CD14-positive monocyte (primary cell): ENCODE results near the gene SDF4. TPM values are rescaled to one million over a fixed set of nuclear protein-coding genes. Genes with fewer than 3 reads are reported as not detected.
A peak's percentile ranks its signal among the peaks of the same experiment; 100 is the strongest.

Experiments
- DNase-seq, 3 donors: peaks; one replicate each; pipeline ENCODE4 v3.0.0-alpha.2; 2011 to 2022
- H2AFZ ChIP-seq: 2 replicates; pipeline ENCODE4 v1.6.0; 2012; ENCODE audit warnings: mild to moderate bottlenecking, low read depth, low read length, inconsistent platforms; ENCODE audit not compliant: insufficient read depth, poor library complexity, severe bottlenecking
- H3K27ac ChIP-seq, 2 donors: 1 replicate in 1 of 2; 2 replicates in 1 of 2; pipeline ENCODE4 v1.5.1; 2012 to 2013; ENCODE audit warnings: low read length in 2 of 2, control low read depth in 1 of 2, inconsistent platforms in 1 of 2, low read depth in 1 of 2, mild to moderate bottlenecking in 1 of 2
- H3K27me3 ChIP-seq, 2 donors: one replicate each; pipeline versions ENCODE4 v1.6.0 to v1.6.1; 2011 to 2013; ENCODE audit warnings: low read length in 2 of 2; ENCODE audit not compliant: control insufficient read depth in 2 of 2, insufficient read depth in 2 of 2
- H3K36me3 ChIP-seq, 2 donors: replicated peaks in 1 of 2; 1 replicate in 1 of 2; 2 replicates in 1 of 2; pipeline versions ENCODE4 v1.5.1 to v1.6.1; 2012 to 2013; ENCODE audit warnings: low read length in 2 of 2, control low read depth in 1 of 2, inconsistent platforms in 1 of 2, mild to moderate bottlenecking in 1 of 2; ENCODE audit not compliant: insufficient read depth in 2 of 2, control insufficient read depth in 1 of 2
- H3K4me1 ChIP-seq, 2 donors: 1 replicate in 1 of 2; 2 replicates in 1 of 2; pipeline versions ENCODE4 v1.5.1 to v1.6.1; 2012 to 2013; ENCODE audit warnings: low read length in 2 of 2, control low read depth in 1 of 2, inconsistent platforms in 1 of 2, mild to moderate bottlenecking in 1 of 2, moderate library complexity in 1 of 2; ENCODE audit not compliant: insufficient read depth in 2 of 2, control insufficient read depth in 1 of 2
- H3K4me2 ChIP-seq: replicated peaks from 2 replicates; pipeline ENCODE3; 2012; ENCODE audit warnings: low read length, moderate library complexity, mild to moderate bottlenecking; ENCODE audit not compliant: poor library complexity, severe bottlenecking; ENCODE audit errors: extremely low read depth
- H3K4me3 ChIP-seq, 3 experiments: fragments of 200-600 bp in 1 of 3; sonication (generic) in 1 of 3; replicated peaks in 1 of 3; 1 replicate in 2 of 3; 2 replicates in 1 of 3; pipeline ENCODE4 v1.5.1; 2011 to 2013; ENCODE audit warnings: low read length in 3 of 3, mild to moderate bottlenecking in 3 of 3, control low read depth in 2 of 3, low read depth in 2 of 3, inconsistent platforms in 1 of 3, moderate library complexity in 1 of 3
- H3K79me2 ChIP-seq: 2 replicates; pipeline ENCODE4 v1.6.0; 2012; ENCODE audit warnings: mild to moderate bottlenecking, control low read depth, inconsistent platforms, low read length, moderate library complexity; ENCODE audit not compliant: insufficient read depth
- H3K9ac ChIP-seq: 2 replicates; pipeline ENCODE4 v1.6.0; 2017; ENCODE audit warnings: low read length, mild to moderate bottlenecking; ENCODE audit not compliant: insufficient read depth, poor library complexity, severe bottlenecking
- H3K9me3 ChIP-seq, 2 donors: replicated peaks in 1 of 2; 1 replicate in 1 of 2; 2 replicates in 1 of 2; pipeline versions ENCODE4 v1.5.1 to v1.6.1; 2012 to 2013; ENCODE audit warnings: low read length in 2 of 2, control low read depth in 1 of 2; ENCODE audit not compliant: control insufficient read depth in 1 of 2, insufficient read depth in 1 of 2
- H4K20me1 ChIP-seq: 2 replicates; pipeline ENCODE4 v1.6.0; 2012; ENCODE audit warnings: mild to moderate bottlenecking, low read length, control low read depth, moderate library complexity; ENCODE audit not compliant: insufficient read depth
- H3K27ac Mint-ChIP-seq, 7 donors: one replicate each; pipeline ENCODE4 v1.8.0; 2020; ENCODE audit warnings: mild to moderate bottlenecking in 7 of 7, mixed read lengths in 7 of 7, moderate library complexity in 6 of 7, inconsistent platforms in 2 of 7
- H3K27me3 Mint-ChIP-seq, 3 donors: one replicate each; pipeline ENCODE4 v1.8.0; 2021 to 2022; ENCODE audit warnings: low read depth in 3 of 3, mild to moderate bottlenecking in 3 of 3, mixed read lengths in 3 of 3, moderate library complexity in 3 of 3, inconsistent platforms in 1 of 3
- H3K36me3 Mint-ChIP-seq, 2 donors: one replicate each; pipeline ENCODE4 v1.8.0; 2020; ENCODE audit warnings: mixed read lengths in 2 of 2, inconsistent platforms in 1 of 2, mild to moderate bottlenecking in 1 of 2
- H3K4me1 Mint-ChIP-seq: one replicate; pipeline ENCODE4 v1.8.0; 2020; ENCODE audit warnings: mild to moderate bottlenecking, mixed read lengths
- H3K4me3 Mint-ChIP-seq, 2 donors: one replicate each; pipeline ENCODE4 v1.8.0; 2020; ENCODE audit warnings: mild to moderate bottlenecking in 2 of 2, mixed read lengths in 2 of 2, moderate library complexity in 1 of 2
- H3K9me3 Mint-ChIP-seq, 7 donors: one replicate each; pipeline ENCODE4 v1.8.0; 2020 to 2022; ENCODE audit warnings: mixed read lengths in 7 of 7, mild to moderate bottlenecking in 6 of 7, moderate library complexity in 6 of 7, inconsistent platforms in 2 of 7
- WGBS: methylation state at CpG from one replicate; pipeline ENCODE4 v1.1.5; 2013; ENCODE audit warnings: missing lambda C conversion rate; ENCODE audit not compliant: insufficient coverage; 5-methylcytosine and 5-hydroxymethylcytosine counted together
- intact Hi-C, 2 donors: fragments of 100-400 bp; cut with micrococcal nuclease; formaldehyde crosslinking; loops; one replicate each; pipeline versions ENCODE4 v1.15.0 to v1.15.1; 2023
- polyA plus RNA-seq, 3 donors: library from polyadenylated mRNA; depleted of rRNA in 1 of 3; unstranded in 2 of 3; stranded (reverse) in 1 of 3; fragments of 300-500 nt in 2 of 3; fragments of >200 nt in 1 of 3; fragmentation: Illumina TruSeq in 2 of 3; gene quantifications; 1 replicate in 2 of 3; 2 replicates in 1 of 3; pipeline ENCODE4 v1.2.3, GENCODE V29; 2012 to 2021
- TF ChIP-seq, protein P1 (sequence below): fragments of 200-600 bp; IDR thresholded peaks from one replicate; pipeline ENCODE4 v1.8.0; 2022; ENCODE audit warnings: antibody characterized with exemption, mild to moderate bottlenecking

SDF4 gene
- polyA plus RNA-seq, 3 donors, result 81.7 to 98.9 (median 89.0) TPM

DNA sequence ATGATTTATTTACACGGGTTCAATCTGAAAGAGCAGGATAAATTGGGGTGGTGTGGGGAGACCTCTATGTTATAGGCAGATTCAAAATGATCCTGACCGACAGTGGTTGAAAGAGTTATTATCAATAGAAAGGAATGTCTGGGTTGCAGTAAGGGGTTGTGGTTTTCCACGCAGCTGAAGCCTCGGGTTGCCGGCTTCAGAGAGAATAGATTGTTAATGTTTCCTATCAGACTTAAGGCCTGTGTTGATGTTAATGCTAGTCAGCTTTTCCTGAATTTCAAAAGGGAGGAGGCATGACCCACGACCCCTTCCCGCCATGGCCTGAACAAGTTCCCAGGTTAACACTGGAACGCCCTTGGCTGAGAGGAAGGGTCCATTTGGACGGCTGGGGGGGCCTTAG, 44.0 kb upstream of the SDF4 start:
- H3K4me1 ChIP-seq, result peaks cover 28% of the 10 kb centered on the region in 2 donors
- no peak overlapping the region for H3K9ac ChIP-seq
- TF ChIP-seq, protein P1, sequence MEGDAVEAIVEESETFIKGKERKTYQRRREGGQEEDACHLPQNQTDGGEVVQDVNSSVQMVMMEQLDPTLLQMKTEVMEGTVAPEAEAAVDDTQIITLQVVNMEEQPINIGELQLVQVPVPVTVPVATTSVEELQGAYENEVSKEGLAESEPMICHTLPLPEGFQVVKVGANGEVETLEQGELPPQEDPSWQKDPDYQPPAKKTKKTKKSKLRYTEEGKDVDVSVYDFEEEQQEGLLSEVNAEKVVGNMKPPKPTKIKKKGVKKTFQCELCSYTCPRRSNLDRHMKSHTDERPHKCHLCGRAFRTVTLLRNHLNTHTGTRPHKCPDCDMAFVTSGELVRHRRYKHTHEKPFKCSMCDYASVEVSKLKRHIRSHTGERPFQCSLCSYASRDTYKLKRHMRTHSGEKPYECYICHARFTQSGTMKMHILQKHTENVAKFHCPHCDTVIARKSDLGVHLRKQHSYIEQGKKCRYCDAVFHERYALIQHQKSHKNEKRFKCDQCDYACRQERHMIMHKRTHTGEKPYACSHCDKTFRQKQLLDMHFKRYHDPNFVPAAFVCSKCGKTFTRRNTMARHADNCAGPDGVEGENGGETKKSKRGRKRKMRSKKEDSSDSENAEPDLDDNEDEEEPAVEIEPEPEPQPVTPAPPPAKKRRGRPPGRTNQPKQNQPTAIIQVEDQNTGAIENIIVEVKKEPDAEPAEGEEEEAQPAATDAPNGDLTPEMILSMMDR, result no peak
- no peak overlapping the region for H2AFZ ChIP-seq
- DNase-seq, result no peak
- no peak overlapping the region for H3K4me3 ChIP-seq
- peaks cover 27% of the 10 kb centered on the region for H3K79me2 ChIP-seq
- Mint-ChIP-seq H3K36me3 (peaks cover 5 to 8% of the 10 kb centered on the region in 2 donors), H3K4me1 (peaks cover 26% of the 10 kb centered on the region), H3K27me3 (peaks cover 0 to 3% (median 0%) of the 10 kb centered on the region in 3 donors), H3K9me3 (peaks cover 0 to 2% (median 0%) of the 10 kb centered on the region in 7 donors), H3K4me3 (peak overlapping the region in 1 of 2 donors; percentile 2), H3K27ac (no peak overlapping the region)
- WGBS, result 92% methylated on average over 6 of the region's 9 CpGs
- H3K27me3 ChIP-seq, result no peaks in the 10 kb centered on the region
- no peaks in the 10 kb centered on the region for H3K9me3 ChIP-seq
- no peaks in the 10 kb centered on the region for H3K36me3 ChIP-seq
- H3K27ac ChIP-seq, result no peak overlapping the region
- no peak overlapping the region for H3K4me2 ChIP-seq
- intact Hi-C loops, result no loop called here
- peaks cover 21% of the 10 kb centered on the region for H4K20me1 ChIP-seq

DNA sequence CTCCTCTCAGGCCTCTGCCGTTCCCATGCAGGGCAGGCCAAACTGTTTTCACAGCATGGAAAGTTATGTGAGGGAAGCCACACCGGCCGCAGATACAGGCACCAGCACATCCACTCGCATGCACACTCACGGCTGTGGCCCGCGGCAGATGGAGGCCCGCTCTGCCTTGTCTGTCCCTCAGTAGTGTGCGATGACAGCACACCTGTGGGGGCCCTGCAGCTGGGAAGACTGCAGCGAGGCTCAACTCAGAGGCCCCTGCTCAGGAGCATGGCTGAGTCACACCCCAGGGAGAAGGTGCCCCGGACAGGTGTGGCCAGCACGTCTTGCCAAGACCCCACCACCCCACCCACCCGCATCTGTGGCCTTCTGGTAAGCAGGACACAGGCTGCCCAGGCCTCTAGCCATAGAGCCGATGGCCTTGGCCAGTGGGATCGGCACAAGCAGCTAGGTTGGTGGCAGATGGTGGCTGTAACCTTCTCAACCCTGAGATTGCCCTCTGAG, 43.2 kb upstream of the SDF4 start:
- Histone ChIP-seq H4K20me1 (peaks cover 29% of the 10 kb centered on the region), H2AFZ (peak overlapping the region; percentile 88), H3K4me1 (peaks cover 29 to 30% of the 10 kb centered on the region in 2 donors), H3K9me3 (no peaks in the 10 kb centered on the region), H3K36me3 (no peaks in the 10 kb centered on the region), H3K27me3 (no peaks in the 10 kb centered on the region), H3K4me2 (no peak overlapping the region), H3K27ac (no peak overlapping the region), H3K9ac (no peak overlapping the region), H3K79me2 (peaks cover 36% of the 10 kb centered on the region), H3K4me3 (no peak overlapping the region)
- intact Hi-C loops, result no loop called here
- Mint-ChIP-seq H3K4me1 (peaks cover 35% of the 10 kb centered on the region), H3K27me3 (peaks cover 0 to 3% (median 1%) of the 10 kb centered on the region in 3 donors), H3K27ac (no peak overlapping the region), H3K36me3 (peaks cover 13 to 16% of the 10 kb centered on the region in 2 donors), H3K9me3 (no peaks in the 10 kb centered on the region), H3K4me3 (peak overlapping the region; percentile 69 to 76)
- no peak for DNase-seq
- 93% methylated on average over 12 of the region's 15 CpGs for WGBS
- TF ChIP-seq, protein P1, result no peak
